Neural cell (in vitro differentiated cells): Measurements from ENCODE around the gene SYCE3. TPM values are rescaled to one million over a fixed set of nuclear protein-coding genes. Genes with fewer than 3 reads are reported as not detected.

Experiments
- H2AFZ ChIP-seq: fragments of 200-600, 300-800 bp; sonication (generic), shearing (Covaris generic); 2 replicates; pipeline ENCODE4 v1.6.0; 2014; ENCODE audit warnings: low read depth, mild to moderate bottlenecking, antibody characterized with exemption, low read length, moderate library complexity
- H3F3A ChIP-seq: fragments of 200-600 bp; shearing (Covaris generic); 2 replicates; pipeline ENCODE4 v1.6.1; 2016; ENCODE audit warnings: mild to moderate bottlenecking, moderate library complexity, mixed read lengths, antibody characterized with exemption, low read length; ENCODE audit not compliant: insufficient read depth, poor library complexity, severe bottlenecking
- H3K27ac ChIP-seq: fragments of 200-600, 300-800 bp; sonication (generic), shearing (Covaris generic); 2 replicates; pipeline ENCODE4 v1.5.1; 2014; ENCODE audit warnings: mild to moderate bottlenecking, low read length, moderate library complexity
- H3K27me3 ChIP-seq: fragments of 300-800, 200-600 bp; sonication (generic), shearing (Covaris generic); 2 replicates; pipeline ENCODE4 v1.6.0; 2014; ENCODE audit warnings: mild to moderate bottlenecking, low read depth, low read length, moderate library complexity; ENCODE audit not compliant: insufficient read depth
- H3K36me3 ChIP-seq: fragments of 300-800, 200-600 bp; sonication (generic), shearing (Covaris generic); 2 replicates; pipeline ENCODE4 v1.5.1; 2014; ENCODE audit warnings: mild to moderate bottlenecking, antibody characterized with exemption, low read length, moderate library complexity; ENCODE audit not compliant: insufficient read depth
- H3K4me2 ChIP-seq: fragments of 300-800, 200-600 bp; sonication (generic), shearing (Covaris generic); 2 replicates; pipeline ENCODE4 v1.6.0; 2014; ENCODE audit warnings: mild to moderate bottlenecking, low read length
- H3K4me3 ChIP-seq: fragments of 300-800, 200-600 bp; sonication (generic), shearing (Covaris generic); 2 replicates; pipeline ENCODE4 v1.5.1; 2014; ENCODE audit warnings: mild to moderate bottlenecking, low read length, moderate library complexity
- H3K79me2 ChIP-seq: fragments of 200-600 bp; shearing (Covaris generic); replicated peaks from 2 replicates; pipeline ENCODE4 v1.6.0; 2014; ENCODE audit warnings: mild to moderate bottlenecking, low read length, moderate library complexity; ENCODE audit not compliant: insufficient read depth
- H3K9ac ChIP-seq: fragments of 300-800, 200-600 bp; sonication (generic), shearing (Covaris generic); 2 replicates; pipeline ENCODE4 v1.6.1; 2016; ENCODE audit warnings: mild to moderate bottlenecking, low read length, mixed read lengths
- H3K9me2 ChIP-seq: fragments of 200-600 bp; shearing (Covaris generic); 2 replicates; pipeline ENCODE4 v1.6.1; 2016; ENCODE audit warnings: mild to moderate bottlenecking, low read length, mixed read lengths; ENCODE audit not compliant: insufficient read depth
- H3K9me3 ChIP-seq: fragments of 200-600, 300-800 bp; sonication (generic), shearing (Covaris generic); 2 replicates; pipeline ENCODE4 v1.6.1; 2016; ENCODE audit warnings: mild to moderate bottlenecking, mixed run types, low read length, moderate library complexity, mixed read lengths
- H4K20me1 ChIP-seq: fragments of 200-600 bp; shearing (Covaris generic); 2 replicates; pipeline ENCODE4 v1.6.1; 2016; ENCODE audit warnings: mild to moderate bottlenecking, mixed run types; ENCODE audit not compliant: insufficient read depth
- CTCF ChIP-seq: fragments of 450-650 bp; IDR thresholded peaks from 2 replicates; pipeline ENCODE4 v1.5.1; 2014; ENCODE audit warnings: antibody characterized with exemption, mild to moderate bottlenecking, moderate library complexity; ENCODE audit not compliant: poor library complexity, severe bottlenecking
- EP300 ChIP-seq: fragments of 450-650 bp; conservative IDR thresholded peaks from 2 replicates; pipeline ENCODE4 v1.6.1; 2014; ENCODE audit warnings: antibody characterized with exemption, mild to moderate bottlenecking, moderate library complexity; ENCODE audit not compliant: poor library complexity, severe bottlenecking
- EZH2 ChIP-seq: fragments of 200-600, 300-800 bp; shearing (Covaris generic), sonication (generic); IDR thresholded peaks from 2 replicates; pipeline ENCODE4 v1.6.1; 2014; ENCODE audit warnings: antibody characterized with exemption, low read length, borderline replicate concordance, mild to moderate bottlenecking; ENCODE audit not compliant: insufficient read depth, poor library complexity, severe bottlenecking
- MXI1 ChIP-seq: fragments of 450-650 bp; conservative IDR thresholded peaks from 2 replicates; pipeline ENCODE4 v1.6.1; 2014; ENCODE audit warnings: antibody characterized with exemption, mild to moderate bottlenecking; ENCODE audit not compliant: poor library complexity, severe bottlenecking
- POLR2AphosphoS5 ChIP-seq: IDR thresholded peaks from 2 replicates; pipeline ENCODE4 v1.6.1; 2012
- RAD21 ChIP-seq: fragments of 450-650 bp; conservative IDR thresholded peaks from 2 replicates; pipeline ENCODE4 v1.6.1; 2014; ENCODE audit warnings: antibody characterized with exemption, mild to moderate bottlenecking, moderate library complexity
- REST ChIP-seq: IDR thresholded peaks from 2 replicates; pipeline ENCODE4 v1.6.1; 2012; ENCODE audit warnings: borderline replicate concordance
- SMC3 ChIP-seq: fragments of 450-650 bp; conservative IDR thresholded peaks from 2 replicates; pipeline ENCODE4 v1.6.1; 2014; ENCODE audit warnings: antibody characterized with exemption, mild to moderate bottlenecking, moderate library complexity; ENCODE audit not compliant: poor library complexity
- TAF1 ChIP-seq: IDR thresholded peaks from 2 replicates; pipeline ENCODE4 v1.6.1; 2012; ENCODE audit warnings: low read depth
- polyA plus RNA-seq: library from polyadenylated mRNA; depleted of rRNA; stranded (reverse); fragments of >200 nt; gene quantifications from 2 replicates; pipeline ENCODE4 v1.2.3, GENCODE V29; 2014

Gene SYCE3
- polyA plus RNA-seq, 1 donor from 2014 or later = not detected

GRCh38 chr22:50610041-50610451 is 47.3 kb upstream of the SYCE3 start:
- Histone ChIP-seq H2AFZ (no peak overlapping the region), H3K4me2 (no peak overlapping the region), H3K79me2 (no peaks in the 10 kb centered on the region), H3K9ac (no peak overlapping the region), H3K27me3 (no peaks in the 10 kb centered on the region), H4K20me1 (no peaks in the 10 kb centered on the region), H3K9me3 (no peaks in the 10 kb centered on the region), H3K27ac (no peak overlapping the region), H3K4me3 (no peak overlapping the region), H3F3A (no peaks in the 10 kb centered on the region), H3K36me3 (peaks cover 5% of the 10 kb centered on the region), H3K9me2 (no peaks in the 10 kb centered on the region)
- TF ChIP-seq EZH2 (no peak), TAF1 (no peak), SMC3 (no peak), MXI1 (no peak), RAD21 (no peak), POLR2AphosphoS5 (no peak), REST (no peak), CTCF (no peak), EP300 (no peak)

GRCh38 chr22:50609599-50609998 is 46.9 kb upstream of the SYCE3 start:
- Histone ChIP-seq H3K9me3 (no peaks in the 10 kb centered on the region), H3K79me2 (no peaks in the 10 kb centered on the region), H3K4me3 (no peak overlapping the region), H3K4me2 (no peak overlapping the region), H3K9ac (no peak overlapping the region), H2AFZ (no peak overlapping the region), H3K27me3 (no peaks in the 10 kb centered on the region), H3K27ac (no peak overlapping the region), H4K20me1 (no peaks in the 10 kb centered on the region), H3K9me2 (no peaks in the 10 kb centered on the region), H3F3A (no peaks in the 10 kb centered on the region), H3K36me3 (peaks cover 5% of the 10 kb centered on the region)
- TF ChIP-seq MXI1 (no peak), CTCF (no peak), REST (no peak)
